ENCODE data around the gene DSCAML1.

The DSCAML1 gene

GRCh38 chr11:117639601-117640000, 157.4 kb downstream of the DSCAML1 start:
- DNase-seq (ENCODE audit: extremely low read depth, low read depth): no peak
- TF ChIP-seq CTCF (IDR thresholded peaks at IDR 0.05; ENCODE audit: low read depth, low read length, missing control alignments): no peak
- no peak overlapping the region for H3K4me3 ChIP-seq (replicated peaks; ENCODE audit: low read depth, low read length)

- no peak overlapping the region for H3K4me3 ChIP-seq (replicated peaks; ENCODE audit: low read depth, low read length)
- TF ChIP-seq CTCF (IDR thresholded peaks at IDR 0.05; ENCODE audit: low read depth, low read length, missing control alignments): no peak
- DNase-seq (ENCODE audit: extremely low read depth, low read depth): no peak
These were observed 158.0 kb downstream of the DSCAML1 start for GRCh38 chr11:117638911-117639543.

- no peak for TF ChIP-seq CTCF (IDR thresholded peaks at IDR 0.05; ENCODE audit: low read depth, low read length, missing control alignments)
- no peak for DNase-seq (ENCODE audit: extremely low read depth, low read depth)
- no peak overlapping the region for H3K4me3 ChIP-seq (replicated peaks; ENCODE audit: low read depth, low read length)
These were observed 162.0 kb downstream of the DSCAML1 start for GRCh38 chr11:117634756-117635603.

- no peak for DNase-seq (ENCODE audit: extremely low read depth, low read depth)
- TF ChIP-seq CTCF (IDR thresholded peaks at IDR 0.05; ENCODE audit: low read depth, low read length, missing control alignments): no peak
- H3K4me3 ChIP-seq (replicated peaks; ENCODE audit: low read depth, low read length): no peak overlapping the region
These were observed 162.8 kb downstream of the DSCAML1 start for GRCh38 chr11:117633976-117634755.

GRCh38 chr11:117633186-117633754, 163.7 kb downstream of the DSCAML1 start:
- no peak overlapping the region for H3K4me3 ChIP-seq (replicated peaks; ENCODE audit: low read depth, low read length)
- no peak for DNase-seq (ENCODE audit: extremely low read depth, low read depth)
- TF ChIP-seq CTCF (IDR thresholded peaks at IDR 0.05; ENCODE audit: low read depth, low read length, missing control alignments): no peak

- H3K4me3 ChIP-seq (replicated peaks; ENCODE audit: low read depth, low read length): no peak overlapping the region
- no peak for DNase-seq (ENCODE audit: extremely low read depth, low read depth)
- no peak for TF ChIP-seq CTCF (IDR thresholded peaks at IDR 0.05; ENCODE audit: low read depth, low read length, missing control alignments)
These were observed 164.7 kb downstream of the DSCAML1 start for GRCh38 chr11:117632306-117632705.
